GM23338 (cell line): ENCODE measurements around the gene STRN4.

Experiments
- CREB1 ChIP-seq: fragments of 250-450 bp; sonication (Bioruptor Pico); IDR thresholded peaks from 2 replicates; pipeline ENCODE4 v1.5.0; 2020; ENCODE audit warnings: low read depth, mild to moderate bottlenecking, moderate library complexity
- CTCF ChIP-seq, 2 experiments: fragments of 200-600 bp in 1 of 2; sonication (generic) in 1 of 2; conservative IDR thresholded peaks; 2 replicates each; pipeline versions ENCODE4 v1.5.1 to v1.6.1; 2016 to 2017; ENCODE audit warnings: antibody characterized with exemption in 2 of 2, low read depth in 2 of 2, mild to moderate bottlenecking in 2 of 2, moderate library complexity in 1 of 2
- EZH2 ChIP-seq: fragments of 200-600 bp; sonication (generic); IDR thresholded peaks from one replicate; pipeline ENCODE4 v1.8.0; 2017; ENCODE audit warnings: antibody characterized with exemption, mild to moderate bottlenecking, low read depth; ENCODE audit not compliant: unreplicated experiment
- EZH2phosphoT487 ChIP-seq: fragments of 200-600 bp; sonication (generic); IDR thresholded peaks from one replicate; pipeline ENCODE4 v1.8.1; 2018; ENCODE audit warnings: antibody characterized with exemption; ENCODE audit not compliant: unreplicated experiment
- JUNB ChIP-seq: IDR thresholded peaks from one replicate; pipeline ENCODE4 v1.6.1; 2016; ENCODE audit warnings: antibody characterized with exemption; ENCODE audit not compliant: unreplicated experiment
- POLR2AphosphoS5 ChIP-seq: IDR thresholded peaks from 2 replicates; pipeline ENCODE4 v1.6.1; 2016; ENCODE audit warnings: antibody characterized with exemption, low read depth
- REST ChIP-seq: IDR thresholded peaks from one replicate; pipeline ENCODE4 v1.6.1; 2018; ENCODE audit warnings: antibody characterized with exemption; ENCODE audit not compliant: unreplicated experiment
- STAT1 ChIP-seq: IDR thresholded peaks from one replicate; pipeline ENCODE4 v1.6.1; 2016; ENCODE audit warnings: antibody characterized with exemption; ENCODE audit not compliant: unreplicated experiment

GRCh38 chr19:46755853-46756543 lies 9.7 kb upstream of the STRN4 start:
- TF ChIP-seq CTCF (conservative IDR thresholded peaks at IDR 0.05; ENCODE audit: low read depth in 2 of 2), result no peak
- no peak for TF ChIP-seq POLR2AphosphoS5
- no peak for TF ChIP-seq EZH2
- no peak for TF ChIP-seq REST
- TF ChIP-seq STAT1, result no peak
- TF ChIP-seq EZH2phosphoT487, result no peak
- TF ChIP-seq CREB1 (CRISPR knock-in tag), result no peak
- no peak for TF ChIP-seq JUNB
